A549 (cell line): ENCODE results near the gene MYOM1.

Experiments
- POLR2A ChIP-seq: IDR thresholded peaks from 2 replicates; pipeline ENCODE4 v1.6.1; 2012; ENCODE audit warnings: mild to moderate bottlenecking, low read length
- RCOR1 ChIP-seq: fragments of 150-350 bp; IDR thresholded peaks from 2 replicates; pipeline ENCODE4 v1.6.1; 2014; ENCODE audit warnings: antibody characterized with exemption, low read length, low read depth

- no peak for TF ChIP-seq RCOR1
- TF ChIP-seq POLR2A = no peak
Observed at GRCh38 chr18:3067165-3067661, 152.6 kb downstream of the MYOM1 start.
